HuH-7 (cell line): ENCODE data around the gene KCNQ1.

Experiments
- DNase-seq: peaks from one replicate; pipeline ENCODE4 v3.0.0; 2011; ENCODE audit warnings: low spot score

Gene KCNQ1

GRCh38 chr11:2570211-2570811 is 125.5 kb downstream of the KCNQ1 start:
- no peak for DNase-seq

GRCh38 chr11:2570841-2571597 is 126.2 kb downstream of the KCNQ1 start:
- no peak for DNase-seq

GRCh38 chr11:2571598-2572281 is 126.9 kb downstream of the KCNQ1 start:
- DNase-seq: no peak

DNA sequence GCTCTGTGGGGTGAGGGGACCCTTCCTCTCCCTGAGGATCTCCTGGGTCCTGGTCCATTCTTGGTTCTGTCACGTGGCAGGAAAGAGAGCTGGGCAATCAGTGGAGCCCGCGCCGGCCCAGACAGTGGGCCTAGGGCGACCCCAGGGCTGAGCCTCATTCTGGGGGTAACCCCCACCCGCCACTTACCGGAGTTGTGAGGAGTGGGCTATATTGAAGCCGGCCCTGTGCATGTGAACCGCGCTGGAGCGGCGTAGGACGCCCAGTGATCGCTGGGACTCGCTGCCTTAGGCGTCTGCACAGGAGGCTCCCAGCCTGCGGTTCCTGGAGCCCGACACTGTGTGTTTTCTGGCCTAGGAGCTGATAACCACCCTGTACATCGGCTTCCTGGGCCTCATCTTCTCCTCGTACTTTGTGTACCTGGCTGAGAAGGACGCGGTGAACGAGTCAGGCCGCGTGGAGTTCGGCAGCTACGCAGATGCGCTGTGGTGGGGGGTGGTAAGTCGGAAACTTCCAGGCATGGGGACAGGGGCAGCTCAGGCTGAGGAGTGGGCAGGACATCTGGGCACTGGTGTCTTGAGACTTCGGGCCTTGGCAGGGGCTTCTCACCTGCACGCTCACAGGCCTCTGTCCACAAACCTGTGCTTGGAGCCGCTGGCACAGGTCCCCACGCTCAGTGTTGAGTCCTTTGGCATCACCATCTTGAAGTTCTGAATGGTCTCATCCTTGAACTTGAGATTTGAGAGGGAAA is 127.9 kb downstream of the KCNQ1 start:
- DNase-seq: no peak

DNA sequence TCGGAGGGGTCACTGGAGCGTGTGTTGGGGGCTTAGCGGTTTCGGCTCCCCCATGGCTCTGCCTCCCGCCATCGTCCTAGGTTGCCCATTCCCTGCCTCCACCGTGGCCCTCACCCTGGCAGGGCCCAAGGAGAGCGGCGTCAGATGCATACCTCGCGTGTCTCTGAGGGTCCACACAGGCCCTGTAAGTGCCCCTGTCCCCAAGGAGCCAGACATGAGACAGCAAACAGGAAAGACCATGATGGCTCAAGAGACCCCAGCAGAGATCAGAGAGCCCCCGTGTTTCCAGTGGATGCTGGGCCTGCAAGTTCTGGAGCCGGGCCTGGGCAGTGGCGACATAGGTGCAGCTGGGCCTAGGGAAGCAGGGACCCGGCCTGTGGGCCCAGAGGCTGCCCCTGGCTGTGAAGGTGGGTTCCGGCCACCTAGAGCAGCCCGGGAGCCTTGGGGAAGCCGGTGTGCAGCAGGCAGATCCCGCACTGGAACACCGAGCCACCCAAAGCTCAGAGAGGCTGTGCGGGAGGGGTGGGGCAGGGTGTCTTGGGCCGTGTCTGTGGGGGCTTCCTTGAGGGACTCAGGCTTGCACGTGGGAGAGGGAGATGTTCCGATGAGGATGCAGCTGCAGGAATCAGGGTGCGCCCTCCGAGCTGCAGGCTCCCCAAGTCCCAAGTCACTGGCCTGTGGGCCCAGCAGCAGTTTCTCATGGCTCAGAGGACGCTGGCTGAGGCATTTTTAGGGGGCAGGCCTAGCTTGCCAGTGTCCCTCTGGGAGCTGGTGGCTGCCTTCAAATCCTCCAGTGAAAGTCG is 128.6 kb downstream of the KCNQ1 start:
- no peak for DNase-seq

DNA sequence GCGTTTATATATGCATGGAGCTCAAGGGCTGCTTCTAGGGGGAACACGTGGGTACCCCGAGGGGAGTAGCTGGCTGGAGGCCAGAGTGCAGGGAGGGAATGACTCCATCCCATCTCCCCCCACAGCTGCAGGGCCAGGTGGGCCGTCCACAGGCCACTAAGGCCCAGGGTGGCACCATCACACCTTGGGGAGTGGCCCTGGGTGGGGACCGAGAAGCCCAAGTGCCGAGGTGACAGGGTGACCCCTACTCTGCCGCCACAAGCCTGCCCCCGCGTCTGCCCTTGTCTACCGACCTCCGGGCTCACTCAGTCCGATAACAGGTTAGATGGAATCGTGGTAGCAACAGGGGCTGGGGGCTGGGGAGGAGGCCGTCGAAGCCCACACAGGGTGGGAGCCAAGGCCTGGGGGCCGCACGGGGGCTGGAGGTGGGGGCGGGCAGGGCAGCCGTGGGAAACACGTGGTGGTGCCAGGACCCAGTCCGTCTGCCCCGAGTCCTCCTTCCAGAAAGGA is 129.3 kb downstream of the KCNQ1 start:
- no peak for DNase-seq

- DNase-seq: no peak
Observed at GRCh38 chr11:2574553-2575535, 130.0 kb downstream of the KCNQ1 start.

DNA sequence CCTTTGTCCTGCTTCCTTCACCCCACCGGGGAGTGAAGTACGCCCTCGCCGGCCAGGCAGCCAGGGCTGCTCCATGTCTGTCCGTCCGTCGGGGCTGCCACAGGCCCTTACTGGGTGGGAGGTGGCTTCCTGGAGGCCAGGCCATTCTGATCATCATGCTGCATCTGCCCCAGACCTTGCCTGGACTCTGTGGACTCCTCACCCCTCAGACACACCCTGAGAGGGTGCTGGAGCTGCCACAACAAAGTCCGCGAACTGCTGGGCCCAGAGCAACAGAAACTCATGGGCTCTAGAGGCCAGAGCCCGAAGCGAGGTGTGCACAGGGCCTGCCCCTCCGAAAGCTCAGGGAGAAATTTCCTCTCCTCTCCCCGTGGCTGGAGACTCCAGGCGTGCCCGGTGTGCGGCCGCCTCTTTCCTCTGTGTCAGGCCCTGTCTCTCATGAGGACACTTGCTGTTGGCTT is 130.8 kb downstream of the KCNQ1 start:
- DNase-seq: no peak

DNA sequence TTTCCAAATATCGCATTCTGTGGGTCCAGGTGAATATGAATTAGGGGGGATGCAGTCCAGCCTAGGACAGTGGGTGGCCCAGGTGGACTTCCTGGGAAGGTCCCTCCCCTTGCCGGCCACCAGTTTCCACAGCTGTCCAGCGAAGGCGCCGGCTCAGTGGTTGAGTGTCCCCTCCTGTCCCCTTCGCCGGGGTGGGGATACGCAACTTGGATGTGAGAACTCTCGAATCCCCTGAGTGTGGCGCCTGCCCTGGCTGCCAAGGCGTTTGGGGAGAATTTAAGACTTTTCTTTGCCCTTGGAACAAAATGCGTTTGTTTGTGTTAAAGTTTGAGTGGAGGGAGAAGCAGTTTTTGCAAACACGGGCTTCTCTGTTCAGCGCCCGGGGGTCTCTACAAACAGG is 131.3 kb downstream of the KCNQ1 start:
- no peak for DNase-seq

- no peak for DNase-seq
Observed at GRCh38 chr11:2576549-2576948, 131.7 kb downstream of the KCNQ1 start.

GRCh38 chr11:2577031-2577990 is 132.5 kb downstream of the KCNQ1 start:
- DNase-seq: no peak

- DNase-seq: no peak
Observed at GRCh38 chr11:2577991-2578928, 133.5 kb downstream of the KCNQ1 start.

DNA sequence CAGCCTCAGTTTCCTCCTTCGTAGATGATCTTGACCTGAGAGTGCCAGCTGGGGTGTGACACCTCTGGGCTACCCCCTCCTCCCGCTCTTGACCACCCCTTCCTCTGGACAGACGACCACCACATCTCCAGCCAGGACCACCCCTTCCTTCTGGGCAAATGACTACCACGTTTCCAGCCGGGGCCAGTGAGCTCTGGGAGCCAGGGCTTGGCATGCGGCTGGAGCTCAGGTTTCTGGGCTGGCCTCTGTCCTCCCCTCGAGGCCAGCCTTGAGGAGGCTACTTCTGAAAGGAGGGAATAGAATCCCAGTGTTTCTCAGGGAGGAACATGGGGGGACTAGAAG is 134.1 kb downstream of the KCNQ1 start:
- no peak for DNase-seq

GRCh38 chr11:2579315-2580060 is 134.7 kb downstream of the KCNQ1 start:
- DNase-seq: no peak

- no peak for DNase-seq
Observed at GRCh38 chr11:2580061-2580421, 135.2 kb downstream of the KCNQ1 start.

DNA sequence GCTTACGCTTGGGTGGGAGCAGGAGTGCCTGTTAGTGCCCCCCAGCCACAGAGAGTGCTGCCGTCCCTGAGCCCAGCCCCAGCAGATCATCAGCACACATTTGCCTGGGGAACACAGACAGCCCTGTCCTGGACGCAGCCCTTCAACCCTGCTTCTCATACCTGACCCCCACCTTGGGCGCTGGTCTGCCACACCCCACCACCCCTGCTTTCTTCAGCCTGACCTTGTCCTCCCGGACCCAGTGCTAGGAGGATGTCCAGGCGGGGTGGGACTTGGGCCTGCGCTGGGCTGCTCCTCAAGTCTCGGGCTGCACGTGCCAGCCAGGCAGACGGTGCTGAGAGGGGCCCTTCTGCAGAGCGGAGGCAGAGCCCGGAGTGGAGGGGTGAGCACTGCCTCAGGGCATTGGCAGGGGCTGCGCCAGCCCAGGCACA is 135.8 kb downstream of the KCNQ1 start:
- DNase-seq: no peak
